ENCODE measurements around the gene VASN. TPM values are rescaled to one million over a fixed set of nuclear protein-coding genes. Genes with fewer than 3 reads are reported as not detected.
"Not testable (repeated sequence)": the region's sequence is repeated elsewhere in the genome, so short reads cannot be mapped to it uniquely, and the experiment has no call there.

Gene VASN
- total RNA-seq = 0.44 and 1.6 TPM in 2 replicates

GRCh38 chr16:4371357-4372000 lies at the start of gene VASN:
TSS of gene VASN (plus strand) at chr16:4371848. CDS start at chr16:4380878, 9,030 bp downstream.
- peak; percentile 58 to 72 for DNase-seq (ENCODE audit: low read depth in 2 of 2)

- no peak for DNase-seq (ENCODE audit: low read depth in 2 of 2)
Observed at GRCh38 chr16:4322121-4323052, 49.3 kb upstream of the VASN start.

- no peak for DNase-seq (ENCODE audit: low read depth in 2 of 2)
Observed at GRCh38 chr16:4323071-4323844, 48.4 kb upstream of the VASN start.

GRCh38 chr16:4323845-4324488 lies 47.7 kb upstream of the VASN start:
- peak in 1 of 2 donors; percentile 48 for DNase-seq (ENCODE audit: low read depth in 2 of 2)

GRCh38 chr16:4324492-4325252 lies 47.0 kb upstream of the VASN start:
- DNase-seq (ENCODE audit: low read depth in 2 of 2) = no peak

GRCh38 chr16:4325253-4325758 lies 46.3 kb upstream of the VASN start:
- no peak for DNase-seq (ENCODE audit: low read depth in 2 of 2)

GRCh38 chr16:4327386-4328045 lies 44.1 kb upstream of the VASN start:
- no peak for DNase-seq (ENCODE audit: low read depth in 2 of 2)

GRCh38 chr16:4328046-4328781 lies 43.4 kb upstream of the VASN start:
- peak; percentile 78 to 81 for DNase-seq (ENCODE audit: low read depth in 2 of 2)

GRCh38 chr16:4328782-4329775 lies 42.6 kb upstream of the VASN start:
- peak; percentile 48 to 49 for DNase-seq (ENCODE audit: low read depth in 2 of 2)

GRCh38 chr16:4330277-4330874 lies 41.3 kb upstream of the VASN start:
- peak; percentile 78 to 85 for DNase-seq (ENCODE audit: low read depth in 2 of 2)

- no peak for DNase-seq (ENCODE audit: low read depth in 2 of 2)
Observed at GRCh38 chr16:4332083-4332482, 39.6 kb upstream of the VASN start.

- no peak for DNase-seq (ENCODE audit: low read depth in 2 of 2)
Observed at GRCh38 chr16:4332623-4333307, 38.9 kb upstream of the VASN start.

GRCh38 chr16:4333308-4333638 lies 38.4 kb upstream of the VASN start:
- no peak for DNase-seq (ENCODE audit: low read depth in 2 of 2)

GRCh38 chr16:4333714-4334113 lies 37.9 kb upstream of the VASN start:
- DNase-seq (ENCODE audit: low read depth in 2 of 2) = not testable (repeated sequence)

GRCh38 chr16:4334724-4335495 lies 36.7 kb upstream of the VASN start:
- no peak for DNase-seq (ENCODE audit: low read depth in 2 of 2)
